ENCODE results near the gene LTBP3. TPM values are rescaled to one million over a fixed set of nuclear protein-coding genes. Genes with fewer than 3 reads are reported as not detected.

The LTBP3 gene
- total RNA-seq, 1 experiment from 2014 or later: 248 TPM

GRCh38 chr11:65557280-65558001, 718 bp downstream of the LTBP3 start:
- Histone ChIP-seq H3K9ac (ENCODE audit: low read length) (peak overlapping the region; percentile 83), H3K79me2 (ENCODE audit: insufficient read depth, low read length) (peaks cover 28% of the 10 kb centered on the region), H2AFZ (ENCODE audit: low read depth, low read length, poor library complexity, severe bottlenecking) (no peak overlapping the region), H4K20me1 (ENCODE audit: insufficient read depth) (no peaks in the 10 kb centered on the region), H3K4me2 (ENCODE audit: low read length) (peak overlapping the region; percentile 96), H3K9me2 (ENCODE audit: insufficient read depth) (no peaks in the 10 kb centered on the region), H3K36me3 (ENCODE audit: control insufficient read depth in 1 of 2, insufficient read depth in 2 of 2, low read length in 2 of 2) (0 out of 4 replicates have a peak, but pooled peaks cover 0 to 2% of the 10 kb centered on the region in 2 experiments), H3K4me1 (ENCODE audit: control insufficient read depth in 1 of 2, insufficient read depth in 2 of 2, low read length in 2 of 2) (peaks cover 80 to 94% of the 10 kb centered on the region in 2 experiments), H3K4me3 (replicated peaks in 1 of 2; ENCODE audit: low read depth in 1 of 2, low read length in 2 of 2) (peak overlapping the region; percentile 64 to 68), H3K27ac (ENCODE audit: low read depth, low read length) (peak overlapping the region; percentile 99), H3K27me3 (ENCODE audit: insufficient read depth, low read length) (no peaks in the 10 kb centered on the region), H3K9me3 (ENCODE audit: control insufficient read depth in 1 of 2, insufficient read depth in 1 of 2, low read depth in 1 of 2, low read length in 2 of 2) (no peaks in the 10 kb centered on the region)
- no peak for TF ChIP-seq SP1 (IDR thresholded peaks at IDR 0.05; ENCODE audit: low read depth)
- TF ChIP-seq CTCF (IDR thresholded peaks at IDR 0.05 in 2 of 3, conservative IDR thresholded peaks at IDR 0.05 in 1 of 3; ENCODE audit: borderline replicate concordance in 1 of 3, insufficient read depth in 1 of 3, low read depth in 2 of 3, low read length in 2 of 3): no peak
- TF ChIP-seq YY1 (IDR thresholded peaks at IDR 0.05; ENCODE audit: extremely low read depth, insufficient replicate concordance, low read depth, low read length): no peak
- TF ChIP-seq ELF1 (IDR thresholded peaks at IDR 0.05; ENCODE audit: borderline replicate concordance, low read depth): no peak
- TF ChIP-seq REST (IDR thresholded peaks at IDR 0.05; ENCODE audit: low read depth): no peak
- no peak for TF ChIP-seq SRF (IDR thresholded peaks at IDR 0.05; ENCODE audit: low read depth)
- no peak for TF ChIP-seq CEBPB (IDR thresholded peaks at IDR 0.05; ENCODE audit: low read depth)
- TF ChIP-seq CBX3 (IDR thresholded peaks at IDR 0.05; ENCODE audit: low read depth): no peak
- TF ChIP-seq EGR1 (IDR thresholded peaks at IDR 0.05; ENCODE audit: low read depth): no peak
- no peak for TF ChIP-seq POLR2A (IDR thresholded peaks at IDR 0.05; ENCODE audit: borderline replicate concordance, extremely low read depth, insufficient read depth, insufficient read length)
- no peak for TF ChIP-seq POLR2AphosphoS5 (IDR thresholded peaks at IDR 0.05; ENCODE audit: low read depth, low read length)
- TF ChIP-seq FOSL1 (IDR thresholded peaks at IDR 0.05; ENCODE audit: low read depth): no peak
- TF ChIP-seq ZFX (IDR thresholded peaks at IDR 0.05): no peak; the same call in 1 of the 2 replicates
- TF ChIP-seq TCF7L2 (IDR thresholded peaks at IDR 0.05; ENCODE audit: borderline replicate concordance, extremely low read depth, insufficient read depth, insufficient read length): no peak
- TF ChIP-seq EZH2 (IDR thresholded peaks at IDR 0.05): no peak
- DNase-seq (ENCODE audit: low read depth, low spot score) (no peak), ATAC-seq (no peak)
- RAD21 ChIA-PET (ENCODE audit: low non-redundant PET in 1 of 2, low total read pairs in 2 of 2, uncharacterized antibody in 2 of 2, unreplicated experiment in 2 of 2): interaction anchor here in 1 of 2 experiments (1.2 kb wide), 1 partner anchor 15 kb away, joined by 3 read pairs; the partner anchor contains the start of gene FAM89B
- no TSS peak for BruUV-seq (replicated peaks)
- POLR2A ChIA-PET: interaction anchor here (0.7 to 1.0 kb wide), 3 partner anchors 9 to 15 kb away, joined by 3 to 4 read pairs (median 4); partner anchors contain the start of gene FAM89B
- CTCF ChIA-PET: interaction anchor here (1.7 kb wide), 1 partner anchor 17 kb away, joined by 14 read pairs; no protein-coding TSS in a partner anchor
- intact Hi-C loops (cut with micrococcal nuclease): no loop called here

Measured in HCT116 (cell line).